GM19395 (cell line): ENCODE measurements around the gene CKLF.
A peak's percentile ranks its signal among the peaks of the same experiment; 100 is the strongest.

ENCODE experiments used
- ATAC-seq: cut with Tn5 transposase; IDR thresholded peaks from one replicate; pipeline ENCODE4 v1.9.1; 2021; ENCODE audit warnings: mild to moderate bottlenecking, moderate library complexity; ENCODE audit not compliant: unreplicated experiment

The CKLF gene

DNA sequence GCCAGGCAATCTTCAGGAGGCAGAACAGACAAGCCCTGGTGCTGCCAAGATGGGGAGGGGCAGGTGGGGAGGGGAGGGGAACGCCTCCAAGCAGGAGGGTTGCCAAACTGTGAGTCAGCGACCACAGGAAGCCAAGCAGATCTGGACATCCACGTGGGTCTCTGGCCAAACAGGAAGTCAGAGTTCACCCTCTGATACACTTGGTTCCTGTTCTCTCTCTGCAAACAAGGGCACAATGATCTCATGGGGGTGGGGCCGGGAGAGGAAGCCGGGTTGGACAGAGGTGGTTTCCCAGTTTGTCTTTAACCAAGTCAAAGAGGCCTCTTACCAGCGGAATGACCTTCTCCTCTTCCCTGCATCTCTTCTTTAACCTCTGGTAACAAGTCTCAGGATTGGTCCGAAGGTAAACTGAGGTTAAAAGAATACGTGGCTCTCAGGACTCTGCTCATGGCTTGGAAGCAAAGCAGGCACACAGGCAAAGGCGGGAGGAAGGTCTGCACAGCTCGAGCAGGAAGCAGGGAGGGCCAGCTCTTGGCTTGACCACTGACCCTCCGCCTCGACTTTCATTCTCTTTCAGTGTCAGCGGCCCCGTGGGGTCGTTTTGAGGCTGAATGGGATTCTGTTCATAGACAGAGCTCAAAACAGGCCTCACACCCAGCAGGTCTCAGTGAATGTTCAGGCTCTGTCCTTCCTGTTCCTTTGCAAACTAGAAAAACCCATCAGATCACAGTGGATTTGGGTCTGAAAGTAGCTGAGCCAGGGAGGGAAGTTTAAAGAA, 35.4 kb upstream of the CKLF start:
- peak; percentile 98 for ATAC-seq

- no peak for ATAC-seq
Measured at GRCh38 chr16:66517586-66518263, 34.7 kb upstream of the CKLF start.

GRCh38 chr16:66519482-66520373, 32.6 kb upstream of the CKLF start:
- no peak for ATAC-seq

DNA sequence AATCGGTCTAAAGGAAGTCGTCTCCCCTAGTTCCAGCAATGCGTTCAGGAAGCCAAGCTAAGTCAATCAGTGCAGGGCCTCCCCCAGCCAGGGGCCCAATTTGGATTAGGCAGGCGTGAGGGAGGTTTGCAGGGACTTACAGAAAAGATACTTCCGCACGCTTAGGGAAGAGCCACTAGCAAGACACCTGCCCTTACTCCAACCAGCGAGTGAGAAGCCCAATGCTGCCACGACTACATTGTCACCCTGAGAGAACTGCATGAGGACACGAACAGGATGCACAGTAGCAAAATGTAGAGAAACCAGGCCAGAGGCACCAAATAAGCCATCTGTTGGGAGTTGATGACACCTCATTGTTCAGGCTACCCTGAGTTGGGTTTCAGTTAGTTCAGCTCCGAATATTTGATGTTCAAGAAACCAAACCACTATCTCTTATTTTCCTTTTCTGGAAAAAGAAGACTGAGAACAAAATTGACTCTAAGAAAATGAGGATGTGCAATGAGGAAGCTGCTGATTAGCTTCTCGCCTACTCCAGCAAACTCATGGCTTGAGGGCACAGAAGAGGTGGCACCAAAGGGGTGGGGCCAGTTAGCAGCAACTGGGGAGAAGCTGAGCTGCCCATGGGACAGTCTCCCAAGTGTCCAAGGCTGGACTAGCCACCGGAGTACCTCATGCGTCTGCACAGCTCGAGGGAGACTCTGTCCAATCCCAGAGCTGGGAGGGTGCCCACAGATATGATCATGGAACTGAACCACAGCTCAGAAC, 31.8 kb upstream of the CKLF start:
- ATAC-seq = no peak

DNA sequence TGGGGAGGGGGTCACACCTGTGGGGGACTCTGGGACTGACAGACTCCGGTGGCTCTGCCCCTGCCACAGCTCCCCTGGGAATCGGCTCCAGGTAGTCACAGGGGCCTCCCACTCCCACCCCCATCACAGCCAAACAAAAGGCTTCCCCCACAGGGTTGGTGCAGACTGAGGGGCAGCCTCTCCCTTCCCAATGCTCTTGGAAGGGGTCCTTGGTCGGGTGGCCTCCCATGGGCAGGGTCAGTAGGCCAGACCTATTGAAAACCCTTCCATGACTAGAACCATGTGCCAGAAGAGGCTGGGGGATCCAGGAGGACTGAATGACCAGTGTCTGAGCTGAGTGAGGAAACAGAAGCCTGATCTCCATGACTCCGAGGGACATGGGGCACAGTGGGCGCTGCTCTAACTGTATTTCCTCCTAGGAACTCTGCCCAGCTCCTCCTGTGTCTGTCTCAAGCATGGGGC, 31.1 kb upstream of the CKLF start:
- no peak for ATAC-seq

DNA sequence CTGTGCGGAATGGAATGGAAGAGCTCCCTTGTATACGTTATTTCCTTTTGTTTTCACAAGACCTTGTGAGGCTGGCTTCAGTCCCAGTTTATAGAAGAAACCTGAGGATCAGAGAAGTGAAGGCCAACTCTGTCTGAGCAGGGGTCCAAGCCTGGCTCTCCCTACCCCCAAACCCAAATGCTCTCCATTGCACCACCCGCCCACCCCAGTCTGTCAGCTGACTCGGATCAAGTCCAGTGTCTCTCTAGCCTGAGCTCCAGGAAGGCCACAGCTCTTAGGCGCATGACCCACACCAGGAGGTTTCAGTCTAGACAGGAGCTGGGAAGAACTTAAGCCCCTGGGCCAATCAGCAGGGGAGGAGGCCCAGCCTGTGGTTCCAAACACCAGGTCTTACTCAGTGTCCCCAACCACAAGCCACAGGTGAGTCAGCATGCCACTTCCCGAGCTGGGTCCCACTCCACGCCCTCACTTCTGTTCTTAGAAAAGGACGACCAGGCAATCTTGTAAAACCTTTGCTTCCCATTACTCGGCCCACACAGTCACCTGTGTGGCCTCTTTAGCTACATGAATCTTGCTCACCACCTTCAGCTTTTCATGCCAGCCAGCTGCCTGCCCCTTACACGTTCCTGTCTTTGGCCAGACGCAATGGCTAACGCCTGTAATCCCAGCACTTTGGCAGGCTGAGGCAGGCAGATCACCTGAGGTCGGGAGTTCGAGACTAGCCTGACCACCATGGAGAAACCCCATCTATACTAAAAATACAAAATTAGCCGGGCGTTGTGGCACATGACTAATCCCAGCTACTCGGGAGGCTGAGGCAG, 30.2 kb upstream of the CKLF start:
- ATAC-seq = peak; percentile 61

DNA sequence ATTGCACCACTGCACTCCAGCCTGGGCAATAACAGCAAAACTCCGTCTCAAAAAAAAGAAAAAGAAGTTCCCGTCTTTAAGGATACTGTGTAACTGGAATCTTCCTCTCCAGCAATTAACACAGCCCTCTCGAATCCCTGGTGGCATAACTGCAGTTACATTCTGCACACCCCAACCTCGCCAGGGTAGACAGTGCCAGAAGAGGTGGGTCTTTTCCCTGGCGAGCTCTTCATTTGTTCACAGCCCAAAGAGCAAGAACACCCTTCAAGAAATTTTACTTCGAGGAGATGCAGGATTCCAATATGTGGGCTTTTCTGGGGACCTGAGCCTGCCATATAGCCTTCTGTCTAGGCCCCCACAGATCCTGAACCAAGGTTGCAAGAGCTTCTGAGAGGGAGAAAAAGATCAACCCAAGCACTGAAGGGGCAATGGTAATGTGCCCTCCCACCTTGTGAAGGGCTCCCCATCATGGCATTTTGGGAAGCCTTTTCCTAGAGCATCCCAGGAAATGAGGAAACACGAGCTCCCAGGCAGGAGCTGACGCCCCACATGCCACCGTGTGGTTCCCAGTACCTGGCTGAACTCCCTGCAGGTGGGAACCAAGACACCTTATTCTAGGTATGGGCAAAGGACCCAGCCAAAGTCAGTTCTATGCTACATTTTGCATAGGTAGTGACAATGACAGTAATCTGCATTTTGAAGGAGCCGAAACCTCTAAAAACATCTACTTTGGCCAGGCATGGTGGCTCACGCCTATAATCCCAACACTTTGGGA, 29.4 kb upstream of the CKLF start:
- no peak for ATAC-seq

GRCh38 chr16:66523861-66524354, 28.5 kb upstream of the CKLF start:
- ATAC-seq = peak; percentile 50

DNA sequence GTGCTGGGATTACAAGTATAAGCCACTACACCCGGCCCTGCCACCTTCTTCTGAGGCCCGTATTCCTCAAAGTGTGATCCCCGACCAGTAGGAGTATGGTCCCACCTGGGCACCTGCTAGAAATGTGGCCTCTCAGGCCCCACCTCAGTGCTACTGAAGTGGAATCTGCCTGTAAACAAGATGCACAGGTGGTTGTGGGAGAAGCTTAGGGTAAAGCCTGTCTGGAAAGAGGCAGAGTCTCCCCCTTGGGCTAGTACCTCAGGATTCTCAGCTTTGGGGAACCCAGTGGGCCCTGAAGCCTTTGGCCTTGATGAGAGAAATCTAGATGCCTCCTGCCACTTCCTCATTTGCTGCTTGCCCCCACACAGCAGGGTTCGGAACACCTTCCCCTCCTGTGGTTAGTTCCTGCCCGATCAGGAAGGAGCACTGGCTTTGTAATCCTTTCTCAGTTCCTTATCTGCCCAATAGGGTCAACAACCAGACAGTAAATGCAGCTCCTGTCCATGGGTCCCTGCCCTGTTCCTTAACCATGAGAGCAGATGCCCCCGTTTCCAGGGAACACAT, 27.7 kb upstream of the CKLF start:
- ATAC-seq = peak; percentile 70

DNA sequence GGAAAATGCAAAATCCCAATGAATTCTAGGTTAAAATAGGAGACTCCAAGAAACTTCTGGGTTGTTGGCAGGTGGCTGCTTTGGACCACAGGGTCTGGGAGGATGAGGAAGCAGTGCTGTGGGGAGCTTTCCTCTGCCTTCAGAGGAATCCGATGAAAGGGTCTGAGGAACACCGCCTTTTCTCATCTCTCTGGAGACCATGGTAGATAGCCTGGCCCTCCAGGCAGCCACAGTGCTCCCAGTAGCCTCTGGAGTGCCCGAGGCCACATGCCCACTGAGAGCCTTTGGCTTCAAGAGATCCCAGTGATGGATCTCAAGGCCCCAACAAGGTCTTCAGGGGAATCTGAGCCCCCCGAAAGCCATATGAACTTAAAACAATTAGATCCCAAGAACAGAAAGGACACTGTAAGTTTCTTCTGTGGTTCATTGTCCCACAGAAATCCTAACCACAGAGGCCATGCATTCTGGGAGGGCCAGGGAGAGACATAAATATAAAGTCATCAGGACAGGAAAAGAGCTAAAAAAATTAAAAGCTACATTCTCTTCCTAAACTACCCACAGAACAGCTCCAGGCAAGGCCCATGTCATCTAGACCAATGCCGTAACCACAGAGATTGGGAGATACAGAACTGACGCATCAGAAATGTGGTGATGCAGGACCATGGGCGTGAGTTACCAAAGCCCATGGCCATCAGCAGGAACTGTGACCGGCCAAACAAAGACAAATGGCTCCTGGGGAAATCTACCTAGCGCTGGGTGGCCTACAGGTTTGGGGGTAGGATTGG, 26.8 kb upstream of the CKLF start:
- no peak for ATAC-seq

GRCh38 chr16:66528294-66528693, 24.1 kb upstream of the CKLF start:
- no peak for ATAC-seq

DNA sequence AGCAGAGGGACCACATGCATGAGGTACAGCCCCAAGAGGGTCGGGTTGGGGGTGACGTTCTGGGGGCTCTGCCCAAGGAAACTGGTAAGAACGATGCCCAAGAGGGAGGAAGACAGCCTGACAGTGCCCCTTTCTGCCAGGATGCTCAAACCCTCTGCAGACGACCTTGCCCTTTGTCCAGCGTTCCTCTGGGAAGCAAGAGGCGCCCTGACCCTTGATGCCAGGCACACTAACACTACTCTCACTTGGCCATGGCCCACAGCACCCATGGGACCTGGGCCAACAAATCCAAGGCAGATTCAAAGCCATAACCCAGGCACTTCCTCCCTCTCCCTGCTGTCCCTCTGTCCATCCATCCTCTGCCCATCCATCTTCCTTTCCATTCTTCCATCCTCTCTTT, 22.9 kb upstream of the CKLF start:
- ATAC-seq = no peak

- ATAC-seq = no peak
Measured at GRCh38 chr16:66534376-66534799, 18.0 kb upstream of the CKLF start.

GRCh38 chr16:66536525-66536924, 15.9 kb upstream of the CKLF start:
- no peak for ATAC-seq

- no peak for ATAC-seq
Measured at GRCh38 chr16:66537236-66537635, 15.1 kb upstream of the CKLF start.

DNA sequence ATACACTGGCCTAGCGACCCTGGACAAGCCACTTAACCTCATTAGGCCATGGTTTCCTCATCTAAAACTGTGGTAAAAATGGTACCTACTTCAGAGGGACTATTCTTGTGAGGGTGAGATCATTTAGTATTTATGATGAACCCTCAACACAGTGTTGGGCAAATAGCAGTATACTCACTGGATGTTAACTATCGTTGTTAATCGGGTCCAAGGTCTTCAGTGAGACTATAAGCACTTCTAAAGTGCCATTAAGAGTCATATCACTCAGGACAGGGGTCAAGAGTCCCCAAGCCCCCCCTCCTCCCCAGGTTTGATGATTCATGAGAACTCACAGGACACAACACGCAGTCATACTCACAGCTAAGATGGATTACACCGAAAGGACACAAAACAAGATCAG, 13.5 kb upstream of the CKLF start:
- no peak for ATAC-seq

DNA sequence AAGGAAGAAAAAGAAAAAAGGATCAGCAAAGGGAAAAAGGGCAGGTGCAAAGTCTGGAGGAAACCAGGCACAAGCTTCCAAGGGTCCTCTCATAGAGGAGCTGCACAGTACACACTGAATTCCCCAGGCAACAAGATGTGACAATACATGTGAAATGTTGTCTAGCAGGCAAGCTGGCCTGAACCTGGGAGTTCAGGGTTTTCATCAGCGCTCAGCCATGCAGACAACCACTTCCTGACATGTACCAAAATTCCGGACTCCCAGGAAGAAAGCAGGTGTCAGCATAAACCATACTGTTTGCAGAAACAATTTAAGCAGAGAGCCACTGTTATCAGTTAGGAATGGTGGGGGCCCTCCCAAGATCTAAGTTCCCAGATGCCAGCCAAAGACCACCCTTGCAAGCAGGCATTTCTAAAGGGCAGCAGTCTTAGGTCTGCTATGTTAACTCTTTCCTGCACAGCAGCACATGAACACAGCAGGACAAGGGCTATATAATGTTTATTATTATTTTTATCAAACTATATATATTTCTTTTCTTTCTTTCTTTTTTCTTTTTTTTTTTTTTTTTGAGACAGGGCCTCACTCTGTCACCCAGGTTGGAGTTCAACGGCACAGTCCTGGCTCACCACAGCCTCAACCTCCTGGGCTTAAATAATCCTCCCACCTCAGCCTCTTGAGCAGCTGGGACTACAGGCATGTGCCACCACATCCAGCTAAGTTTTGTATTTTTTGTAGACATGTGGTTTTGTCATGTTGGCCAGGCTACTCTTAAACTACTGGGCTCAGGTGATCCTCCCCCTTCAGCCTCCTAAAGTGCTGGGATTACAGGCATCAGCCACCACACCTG, 12.5 kb upstream of the CKLF start:
- ATAC-seq = peak; percentile 67
